ENCODE results near the gene PON3.

- TF ChIP-seq CTCF (conservative IDR thresholded peaks at IDR 0.05; ENCODE audit: low read length): no peak
- no peak for TF ChIP-seq EZH2phosphoT487 (IDR thresholded peaks at IDR 0.05; ENCODE audit: borderline replicate concordance, low read depth, low read length)
Observed at GRCh38 chr7:95405800-95406199, 9.6 kb upstream of the PON3 start.

All from OCI-LY7 (cell line).